ENCODE measurements around the gene FAM13B.

Gene FAM13B

DNA sequence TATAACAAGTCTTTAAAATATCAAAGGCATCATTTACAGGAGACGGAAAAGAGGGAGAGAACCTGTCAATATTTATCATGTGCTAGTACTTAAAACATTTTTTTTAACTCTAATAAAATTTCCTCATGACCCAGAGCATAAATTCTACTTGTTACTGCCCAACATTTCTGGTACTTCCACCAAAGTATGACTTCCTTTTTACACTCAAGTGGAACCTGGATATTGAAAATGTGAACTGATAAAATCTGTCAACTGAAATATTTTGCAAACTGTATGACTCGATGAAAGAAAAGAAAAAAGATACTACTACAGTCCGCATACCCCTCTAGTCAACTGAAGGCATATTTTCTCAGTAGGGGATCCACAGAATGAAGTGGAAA, 37.1 kb downstream of the FAM13B start:
- no peak overlapping the region for H2BK120ac ChIP-seq (ENCODE audit: insufficient read depth, low read length, poor library complexity)
- H3K27ac ChIP-seq (ENCODE audit: low read depth, low read length) = no peak overlapping the region
- no peaks in the 10 kb centered on the region for H3K4me1 ChIP-seq (ENCODE audit: control insufficient read depth in 1 of 2, insufficient read depth in 2 of 2, low read length in 2 of 2)
- no peak overlapping the region for H3K4ac ChIP-seq (ENCODE audit: low read depth, low read length)
- H4K91ac ChIP-seq (ENCODE audit: low read depth, low read length) = no peak overlapping the region
- no peak overlapping the region for H3K14ac ChIP-seq (ENCODE audit: low read length)
- H4K8ac ChIP-seq (ENCODE audit: low read depth, low read length) = no peak overlapping the region
- H3K18ac ChIP-seq (ENCODE audit: low read length) = no peak overlapping the region
- H2AFZ ChIP-seq (ENCODE audit: insufficient read depth, low read length, poor library complexity) = no peak overlapping the region
- H3K4me2 ChIP-seq (ENCODE audit: low read length) = no peak overlapping the region
- H2AK5ac ChIP-seq (ENCODE audit: low read length) = no peak overlapping the region
- H2BK12ac ChIP-seq (ENCODE audit: low read length) = no peak overlapping the region
- H3K79me2 ChIP-seq (ENCODE audit: control insufficient read depth, insufficient read depth, low read length, poor library complexity) = no peaks in the 10 kb centered on the region
- H3K9ac ChIP-seq (ENCODE audit: low read length) = no peak overlapping the region
- no peak overlapping the region for H4K12ac ChIP-seq (ENCODE audit: low read depth, low read length)
- H3K4me3 ChIP-seq (ENCODE audit: low read depth, low read length) = no peak overlapping the region
- peaks cover 3 to 10% of the 10 kb centered on the region in 2 experiments for H3K36me3 ChIP-seq (ENCODE audit: control insufficient read depth in 1 of 2, insufficient read depth in 2 of 2, low read length in 2 of 2)
- no peaks in the 10 kb centered on the region for H3K9me3 ChIP-seq (ENCODE audit: insufficient read depth, low read depth, low read length)
- WGBS (ENCODE audit: extremely low coverage, insufficient coverage, insufficient read length) = no CpG with 5 or more reads among the region's 3 CpGs
- H3K23ac ChIP-seq (ENCODE audit: low read length) = no peak overlapping the region
- H2BK5ac ChIP-seq (ENCODE audit: low read depth, low read length, poor library complexity) = no peak overlapping the region
- no peaks in the 10 kb centered on the region for H3K79me1 ChIP-seq (ENCODE audit: low read length)
- peak in 1 of 2 donors; percentile 40 for DNase-seq
- H3K27me3 ChIP-seq (ENCODE audit: insufficient read depth, low read length) = no peaks in the 10 kb centered on the region

DNA sequence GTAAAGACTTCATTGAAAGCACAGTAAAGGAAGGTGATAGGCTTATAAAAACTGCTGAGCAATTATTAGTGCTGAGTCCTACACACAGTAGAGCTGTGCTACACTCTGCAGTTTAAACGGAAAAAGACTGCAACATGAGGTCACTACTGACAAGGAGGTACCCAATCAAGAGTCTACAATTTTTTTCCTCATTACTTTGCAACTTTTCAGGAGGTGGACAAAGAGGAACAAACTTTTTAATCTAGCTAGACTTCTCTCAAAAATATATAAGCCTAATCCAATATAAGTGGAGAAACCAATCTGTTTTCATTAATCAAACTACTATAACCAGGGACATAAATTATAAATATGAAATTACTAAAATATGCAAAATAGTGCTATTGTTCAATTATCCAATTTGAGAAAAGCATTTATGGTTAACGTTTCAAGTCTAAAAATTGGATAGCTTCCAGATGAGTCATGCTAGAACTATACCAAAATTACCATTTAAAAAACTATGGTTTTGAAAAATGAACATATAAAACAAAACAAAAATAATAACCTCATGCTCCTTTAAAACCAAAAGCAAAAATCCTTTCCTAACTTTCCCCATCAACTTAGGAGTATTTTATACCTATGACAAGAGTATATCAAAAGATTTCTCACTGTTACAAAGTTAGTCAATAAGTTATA, 37.7 kb downstream of the FAM13B start:
- Histone ChIP-seq H2BK5ac (ENCODE audit: low read depth, low read length, poor library complexity) (no peak overlapping the region), H3K79me1 (ENCODE audit: low read length) (no peaks in the 10 kb centered on the region), H4K91ac (ENCODE audit: low read depth, low read length) (no peak overlapping the region), H3K4me3 (ENCODE audit: low read depth, low read length) (no peak overlapping the region), H4K12ac (ENCODE audit: low read depth, low read length) (no peak overlapping the region), H4K8ac (ENCODE audit: low read depth, low read length) (no peak overlapping the region), H3K4me2 (ENCODE audit: low read length) (no peak overlapping the region), H3K27ac (ENCODE audit: low read depth, low read length) (no peak overlapping the region), H2AK5ac (ENCODE audit: low read length) (no peak overlapping the region), H3K79me2 (ENCODE audit: control insufficient read depth, insufficient read depth, low read length, poor library complexity) (no peaks in the 10 kb centered on the region), H3K14ac (ENCODE audit: low read length) (no peak overlapping the region), H3K18ac (ENCODE audit: low read length) (no peak overlapping the region), H3K4ac (ENCODE audit: low read depth, low read length) (no peak overlapping the region), H2BK12ac (ENCODE audit: low read length) (no peak overlapping the region), H3K23ac (ENCODE audit: low read length) (no peak overlapping the region), H2AFZ (ENCODE audit: insufficient read depth, low read length, poor library complexity) (no peak overlapping the region), H2BK120ac (ENCODE audit: insufficient read depth, low read length, poor library complexity) (no peak overlapping the region), H3K4me1 (ENCODE audit: control insufficient read depth in 1 of 2, insufficient read depth in 2 of 2, low read length in 2 of 2) (no peaks in the 10 kb centered on the region), H3K27me3 (ENCODE audit: insufficient read depth, low read length) (no peaks in the 10 kb centered on the region), H3K9ac (ENCODE audit: low read length) (no peak overlapping the region), H3K9me3 (ENCODE audit: insufficient read depth, low read depth, low read length) (no peaks in the 10 kb centered on the region), H3K36me3 (ENCODE audit: control insufficient read depth in 1 of 2, insufficient read depth in 2 of 2, low read length in 2 of 2) (peaks cover 3 to 10% of the 10 kb centered on the region in 2 experiments)
- peak in 1 of 2 donors; percentile 12 for DNase-seq
- no CpG with 5 or more reads among the region's 2 CpGs for WGBS (ENCODE audit: extremely low coverage, insufficient coverage, insufficient read length)

- Histone ChIP-seq H3K27me3 (ENCODE audit: insufficient read depth, low read length) (no peaks in the 10 kb centered on the region), H3K4me3 (ENCODE audit: low read depth, low read length) (no peak overlapping the region), H2BK12ac (ENCODE audit: low read length) (no peak overlapping the region), H3K23ac (ENCODE audit: low read length) (no peak overlapping the region), H2BK120ac (ENCODE audit: insufficient read depth, low read length, poor library complexity) (no peak overlapping the region), H2AFZ (ENCODE audit: insufficient read depth, low read length, poor library complexity) (no peak overlapping the region), H3K79me2 (ENCODE audit: control insufficient read depth, insufficient read depth, low read length, poor library complexity) (no peaks in the 10 kb centered on the region), H3K4me2 (ENCODE audit: low read length) (no peak overlapping the region), H3K14ac (ENCODE audit: low read length) (no peak overlapping the region), H3K36me3 (ENCODE audit: control insufficient read depth in 1 of 2, insufficient read depth in 2 of 2, low read length in 2 of 2) (peaks cover 3 to 10% of the 10 kb centered on the region in 2 experiments), H3K4me1 (ENCODE audit: control insufficient read depth in 1 of 2, insufficient read depth in 2 of 2, low read length in 2 of 2) (no peaks in the 10 kb centered on the region), H3K79me1 (ENCODE audit: low read length) (no peaks in the 10 kb centered on the region), H4K8ac (ENCODE audit: low read depth, low read length) (no peak overlapping the region), H3K9me3 (ENCODE audit: insufficient read depth, low read depth, low read length) (no peaks in the 10 kb centered on the region), H4K12ac (ENCODE audit: low read depth, low read length) (no peak overlapping the region), H2AK5ac (ENCODE audit: low read length) (no peak overlapping the region), H3K4ac (ENCODE audit: low read depth, low read length) (no peak overlapping the region), H2BK5ac (ENCODE audit: low read depth, low read length, poor library complexity) (no peak overlapping the region), H3K9ac (ENCODE audit: low read length) (no peak overlapping the region), H3K27ac (ENCODE audit: low read depth, low read length) (no peak overlapping the region), H3K18ac (ENCODE audit: low read length) (no peak overlapping the region), H4K91ac (ENCODE audit: low read depth, low read length) (no peak overlapping the region)
- no CpG with 5 or more reads among the region's 2 CpGs for WGBS (ENCODE audit: extremely low coverage, insufficient coverage, insufficient read length)
- DNase-seq = no peak
Measured at GRCh38 chr5:137994556-137994955, 38.3 kb downstream of the FAM13B start.

DNA sequence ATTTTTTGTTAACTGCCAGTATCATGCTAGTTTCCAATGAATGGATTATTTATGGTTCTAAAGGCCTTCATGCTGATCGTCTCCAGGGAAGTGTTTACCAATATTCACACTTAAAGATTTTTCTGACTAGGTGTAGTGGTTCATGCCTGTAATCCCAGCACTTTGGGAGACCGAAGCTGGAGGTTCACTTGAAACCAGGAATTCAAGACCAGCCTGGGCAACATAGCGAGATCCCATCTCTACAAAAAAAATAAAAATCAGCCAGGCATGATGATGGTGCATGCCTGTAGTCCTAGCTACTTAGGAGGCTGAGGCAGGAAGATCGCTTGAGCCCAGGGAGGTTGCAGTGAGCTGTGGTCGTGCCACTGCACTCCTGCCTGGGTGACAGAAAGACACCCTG, 43.5 kb downstream of the FAM13B start:
- Histone ChIP-seq H3K79me2 (ENCODE audit: control insufficient read depth, insufficient read depth, low read length, poor library complexity) (no peaks in the 10 kb centered on the region), H3K27me3 (ENCODE audit: insufficient read depth, low read length) (no peaks in the 10 kb centered on the region), H3K79me1 (ENCODE audit: low read length) (no peaks in the 10 kb centered on the region), H2AK5ac (ENCODE audit: low read length) (no peak overlapping the region), H4K12ac (ENCODE audit: low read depth, low read length) (no peak overlapping the region), H2BK5ac (ENCODE audit: low read depth, low read length, poor library complexity) (no peak overlapping the region), H3K27ac (ENCODE audit: low read depth, low read length) (no peak overlapping the region), H3K4ac (ENCODE audit: low read depth, low read length) (no peak overlapping the region), H2BK120ac (ENCODE audit: insufficient read depth, low read length, poor library complexity) (no peak overlapping the region), H3K4me3 (ENCODE audit: low read depth, low read length) (no peak overlapping the region), H3K4me1 (ENCODE audit: control insufficient read depth in 1 of 2, insufficient read depth in 2 of 2, low read length in 2 of 2) (no peaks in the 10 kb centered on the region), H3K23ac (ENCODE audit: low read length) (no peak overlapping the region), H4K8ac (ENCODE audit: low read depth, low read length) (no peak overlapping the region), H3K9me3 (ENCODE audit: insufficient read depth, low read depth, low read length) (no peaks in the 10 kb centered on the region), H3K9ac (ENCODE audit: low read length) (no peak overlapping the region), H3K4me2 (ENCODE audit: low read length) (no peak overlapping the region), H4K91ac (ENCODE audit: low read depth, low read length) (no peak overlapping the region), H2AFZ (ENCODE audit: insufficient read depth, low read length, poor library complexity) (no peak overlapping the region), H3K18ac (ENCODE audit: low read length) (no peak overlapping the region), H3K14ac (ENCODE audit: low read length) (no peak overlapping the region), H3K36me3 (ENCODE audit: control insufficient read depth in 1 of 2, insufficient read depth in 2 of 2, low read length in 2 of 2) (peaks cover 0 to 2% of the 10 kb centered on the region in 2 experiments), H2BK12ac (ENCODE audit: low read length) (no peak overlapping the region)
- WGBS (ENCODE audit: extremely low coverage, insufficient coverage, insufficient read length) = no CpG with 5 or more reads among the region's 5 CpGs
- DNase-seq = no peak
